ENCODE results near the gene AGO3.

DNA sequence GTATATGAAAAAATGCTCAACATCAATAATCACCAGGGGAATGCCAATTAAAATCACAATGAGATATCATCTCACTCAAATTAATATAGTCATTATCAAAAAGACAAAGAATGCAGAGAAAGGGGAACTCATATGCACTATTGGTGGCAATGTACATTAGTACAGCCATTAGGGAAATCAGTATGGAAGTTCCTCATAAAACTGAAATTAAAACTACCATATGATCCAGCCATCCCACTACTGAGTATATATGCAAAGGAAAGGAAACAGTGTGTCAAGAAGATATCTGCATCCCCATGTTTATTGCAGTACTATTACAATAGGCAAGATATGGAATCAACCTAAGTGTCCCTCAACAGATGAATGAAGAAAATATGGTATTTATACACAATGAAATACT, 120.9 kb downstream of the AGO3 start:
- TF ChIP-seq, protein P1, sequence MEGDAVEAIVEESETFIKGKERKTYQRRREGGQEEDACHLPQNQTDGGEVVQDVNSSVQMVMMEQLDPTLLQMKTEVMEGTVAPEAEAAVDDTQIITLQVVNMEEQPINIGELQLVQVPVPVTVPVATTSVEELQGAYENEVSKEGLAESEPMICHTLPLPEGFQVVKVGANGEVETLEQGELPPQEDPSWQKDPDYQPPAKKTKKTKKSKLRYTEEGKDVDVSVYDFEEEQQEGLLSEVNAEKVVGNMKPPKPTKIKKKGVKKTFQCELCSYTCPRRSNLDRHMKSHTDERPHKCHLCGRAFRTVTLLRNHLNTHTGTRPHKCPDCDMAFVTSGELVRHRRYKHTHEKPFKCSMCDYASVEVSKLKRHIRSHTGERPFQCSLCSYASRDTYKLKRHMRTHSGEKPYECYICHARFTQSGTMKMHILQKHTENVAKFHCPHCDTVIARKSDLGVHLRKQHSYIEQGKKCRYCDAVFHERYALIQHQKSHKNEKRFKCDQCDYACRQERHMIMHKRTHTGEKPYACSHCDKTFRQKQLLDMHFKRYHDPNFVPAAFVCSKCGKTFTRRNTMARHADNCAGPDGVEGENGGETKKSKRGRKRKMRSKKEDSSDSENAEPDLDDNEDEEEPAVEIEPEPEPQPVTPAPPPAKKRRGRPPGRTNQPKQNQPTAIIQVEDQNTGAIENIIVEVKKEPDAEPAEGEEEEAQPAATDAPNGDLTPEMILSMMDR (IDR thresholded peaks at IDR 0.05), result no peak
- TF ChIP-seq POLR2A (IDR thresholded peaks at IDR 0.05) (no peak), POLR2AphosphoS5 (IDR thresholded peaks at IDR 0.05) (no peak), EP300 (IDR thresholded peaks at IDR 0.05) (no peak)

Data from suprapubic skin (tissue), 4 donors.